GM19328 (cell line): ENCODE results near the gene MAZ.

ENCODE experiments used
- ATAC-seq: cut with Tn5 transposase; IDR thresholded peaks from one replicate; pipeline ENCODE4 v1.9.1; 2021; ENCODE audit warnings: mild to moderate bottlenecking, moderate library complexity; ENCODE audit not compliant: unreplicated experiment

The MAZ gene

DNA sequence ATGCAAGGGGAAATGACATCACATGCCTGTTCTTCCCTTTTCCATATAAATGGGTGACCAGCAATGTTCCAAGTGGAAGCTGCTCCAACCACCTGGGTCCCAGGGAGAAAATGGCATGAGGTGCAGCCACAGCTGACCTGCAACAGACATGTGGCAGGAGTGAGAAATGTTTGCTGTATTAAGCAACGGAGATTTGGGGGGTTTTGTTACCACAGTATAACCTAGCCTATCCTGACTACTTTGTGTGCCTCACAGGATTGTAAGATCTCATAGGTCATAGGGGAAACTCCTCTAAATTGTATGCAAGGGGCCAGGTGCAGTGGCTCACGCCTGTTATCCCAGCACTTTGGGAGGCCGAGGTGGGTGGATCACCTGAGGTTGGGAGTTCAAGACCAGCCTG lies 44.7 kb downstream of the MAZ start:
- ATAC-seq: no peak

DNA sequence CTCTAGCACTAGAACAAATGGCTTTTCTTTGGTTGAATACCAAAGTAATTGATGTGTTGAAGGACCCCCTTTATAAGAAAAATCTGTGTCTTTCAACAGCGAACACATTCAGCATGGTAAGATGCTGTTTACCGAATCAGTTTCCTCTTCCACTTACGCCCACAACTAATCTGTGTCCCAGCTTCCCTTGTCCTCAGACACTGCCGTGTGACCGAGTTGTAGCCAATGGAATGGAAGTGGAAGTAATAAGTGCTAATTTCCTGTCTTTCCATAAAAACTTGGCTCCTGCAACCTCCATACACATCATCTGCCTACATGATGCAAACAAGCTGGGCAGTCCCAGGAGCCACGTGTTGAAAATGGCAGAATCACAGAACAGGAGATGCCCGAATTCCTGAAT lies 46.3 kb downstream of the MAZ start:
- ATAC-seq: no peak

DNA sequence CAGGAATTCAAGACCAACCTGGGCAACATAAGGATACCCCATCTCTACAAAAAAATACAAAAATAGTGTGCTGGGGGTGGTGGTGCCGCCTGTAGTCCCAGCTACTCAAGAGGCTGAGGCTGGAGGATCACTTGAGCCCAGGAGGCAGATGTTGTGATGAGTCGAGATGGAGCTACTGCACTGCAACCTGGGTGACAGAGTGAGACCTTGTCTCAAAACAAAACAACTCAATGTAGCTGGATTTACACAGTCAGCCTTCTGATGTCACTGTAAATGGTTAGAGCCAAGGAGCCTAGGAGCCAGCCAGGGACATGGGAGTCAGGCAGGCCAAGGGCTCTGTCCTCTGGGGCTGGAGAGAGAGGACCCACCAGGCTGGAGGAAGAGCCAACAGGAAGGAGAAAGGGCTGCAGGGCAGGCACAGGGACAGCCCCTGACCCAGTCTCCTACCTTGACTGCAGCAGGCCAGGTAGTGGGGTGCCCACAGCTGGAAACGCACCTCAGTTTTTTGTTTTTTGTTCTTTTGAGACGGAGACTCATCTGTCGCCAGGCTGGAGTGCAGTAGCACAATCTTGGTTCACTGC lies 48.3 kb downstream of the MAZ start:
- ATAC-seq: no peak

DNA sequence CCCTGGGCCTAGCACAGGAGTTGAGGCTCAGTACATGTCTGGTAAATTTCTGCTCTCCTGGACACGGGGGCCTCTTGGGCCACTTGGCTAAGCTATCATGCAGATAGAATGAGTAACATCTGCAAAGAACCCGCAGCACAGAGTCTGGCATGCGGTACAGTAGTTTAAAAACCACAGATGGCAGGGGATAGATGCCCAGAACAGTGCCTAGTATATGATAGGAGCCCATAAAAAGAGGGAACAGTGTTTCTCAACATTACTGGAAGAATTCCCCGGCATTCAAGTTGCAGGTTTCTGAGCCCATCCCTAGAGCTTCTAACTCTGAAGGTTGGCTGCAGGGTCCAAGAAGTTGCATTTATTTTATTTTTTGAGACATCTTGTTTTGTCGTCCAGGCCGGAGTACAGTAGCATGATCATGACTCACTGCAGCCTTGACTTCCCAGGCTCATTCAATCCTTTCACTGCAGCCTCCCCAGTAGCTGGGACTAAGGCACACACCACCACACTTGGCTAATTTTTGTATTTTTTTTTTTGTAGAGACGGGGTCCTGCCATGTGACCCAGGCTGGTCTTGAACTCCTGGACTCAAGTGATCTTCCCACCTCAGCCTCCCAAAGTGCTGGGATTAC lies 50.9 kb downstream of the MAZ start:
- ATAC-seq: no peak

DNA sequence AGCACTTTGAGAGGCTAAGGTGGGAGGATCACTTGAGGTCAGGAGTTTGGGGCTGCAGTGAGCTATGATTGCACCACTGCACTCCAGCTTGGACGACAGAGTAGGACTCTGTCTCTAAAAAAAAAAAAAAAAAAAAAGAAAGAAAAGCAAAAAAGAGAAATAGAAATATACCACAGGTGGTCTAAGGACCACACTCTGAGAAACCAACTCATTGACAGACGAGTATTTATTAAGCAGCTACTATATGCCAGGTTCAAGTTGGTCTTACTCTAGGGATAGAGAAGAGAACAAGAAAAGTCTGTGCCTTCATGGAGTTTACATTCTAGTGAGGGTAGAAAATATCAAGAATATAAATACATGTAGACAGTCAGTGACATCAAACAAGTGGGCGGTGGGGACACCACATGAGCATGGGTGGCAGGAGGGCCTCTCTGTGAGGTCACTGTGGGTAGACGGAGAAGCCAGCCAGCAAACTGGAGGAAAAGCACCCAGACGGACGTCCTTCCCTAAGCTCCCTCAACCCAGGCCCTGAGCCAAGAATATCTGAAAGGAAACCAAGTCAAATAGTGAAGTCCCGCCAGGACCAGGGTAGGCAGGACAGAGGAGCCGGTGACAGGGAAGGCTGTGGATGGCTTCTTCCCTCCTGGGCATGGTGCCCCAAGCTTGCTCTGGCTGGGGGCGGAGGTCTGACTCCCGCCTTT lies 52.0 kb downstream of the MAZ start:
- ATAC-seq: no peak

DNA sequence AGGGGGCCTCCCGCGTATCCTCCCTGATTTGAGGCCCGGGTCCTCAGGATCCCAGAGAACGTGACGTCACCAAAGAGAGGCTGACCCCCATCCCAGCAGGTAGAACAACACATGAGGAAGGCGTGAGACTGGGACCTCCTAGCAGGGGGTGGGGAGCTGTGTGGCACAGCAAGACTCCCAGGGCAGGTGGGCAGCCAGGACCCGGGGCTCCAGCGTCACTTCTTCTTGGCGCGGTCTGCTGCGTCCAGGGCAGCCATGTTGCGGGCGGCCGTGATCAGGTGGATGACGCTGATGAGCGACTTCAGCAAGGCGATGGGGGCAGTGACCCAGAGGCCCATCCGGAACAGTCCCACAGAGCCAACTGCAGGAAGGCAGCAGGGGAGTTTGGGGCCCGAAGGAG lies 52.6 kb downstream of the MAZ start:
- ATAC-seq: no peak

DNA sequence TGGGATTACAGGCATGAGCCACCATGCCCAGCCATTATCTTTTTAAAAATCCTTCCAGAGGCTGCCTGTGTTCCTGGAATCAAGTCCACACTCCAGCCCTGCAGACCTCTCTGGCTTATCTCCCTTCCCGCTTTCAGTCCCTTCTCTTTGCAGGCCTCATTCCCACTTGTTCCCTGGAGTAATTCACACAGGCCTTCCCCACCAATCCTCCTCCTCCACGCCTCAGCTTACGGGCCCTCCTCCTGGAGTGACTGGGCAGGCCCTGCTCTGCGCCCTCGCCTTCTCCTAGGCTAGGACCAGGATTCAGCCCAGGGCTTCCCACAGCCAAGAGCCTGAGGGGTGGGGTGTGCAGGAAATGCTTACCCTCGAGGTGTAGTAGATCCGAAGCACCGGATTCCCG lies 53.9 kb downstream of the MAZ start:
- ATAC-seq: no peak
